ENCODE data around the gene C1QB.
"Not testable (repeated sequence)": the region's sequence is repeated elsewhere in the genome, so short reads cannot be mapped to it uniquely, and the experiment has no call there.

The C1QB gene

DNA sequence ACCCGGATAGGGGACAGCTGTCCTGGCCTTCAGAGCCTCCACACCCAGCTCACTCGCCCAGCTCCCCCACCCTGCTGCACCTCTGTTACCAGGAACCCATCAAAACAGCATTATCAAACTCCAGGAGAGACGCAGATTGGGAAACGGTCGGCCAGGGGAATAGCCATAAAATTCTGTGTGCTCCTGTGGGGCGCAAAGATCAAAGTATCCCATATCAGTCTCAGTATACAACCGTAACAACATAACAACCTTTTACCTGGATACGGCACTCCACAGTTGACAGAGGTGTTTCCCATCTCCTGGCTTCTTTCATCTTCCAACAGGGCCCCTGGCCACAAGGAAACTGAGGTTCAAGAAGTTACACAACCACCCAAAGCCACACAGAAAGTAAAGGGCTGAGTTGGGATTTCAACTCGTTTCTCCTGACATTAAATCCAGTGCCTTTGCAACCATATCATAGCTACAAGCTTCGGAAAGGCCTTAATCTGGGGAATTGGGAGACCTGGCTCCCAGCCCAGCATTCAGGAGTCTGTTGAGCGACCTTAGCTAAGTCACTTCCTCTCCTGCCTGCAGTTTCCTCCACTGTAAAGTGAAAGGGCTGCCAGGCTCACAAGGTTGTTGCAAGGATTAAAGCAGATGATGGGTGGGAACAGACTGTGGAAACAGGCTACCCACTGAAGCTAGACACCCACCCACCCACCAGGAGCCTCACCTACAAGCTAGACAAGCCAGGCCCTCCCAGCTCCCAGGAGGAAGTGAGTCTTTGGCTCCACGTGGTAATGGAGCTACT is 49.5 kb downstream of the C1QB start:
- DNase-seq = no peak

GRCh38 chr1:22704440-22705067 is 51.5 kb downstream of the C1QB start:
- peak; percentile 49 for DNase-seq

GRCh38 chr1:22705586-22705985 is 52.5 kb downstream of the C1QB start:
- no peak for DNase-seq

DNA sequence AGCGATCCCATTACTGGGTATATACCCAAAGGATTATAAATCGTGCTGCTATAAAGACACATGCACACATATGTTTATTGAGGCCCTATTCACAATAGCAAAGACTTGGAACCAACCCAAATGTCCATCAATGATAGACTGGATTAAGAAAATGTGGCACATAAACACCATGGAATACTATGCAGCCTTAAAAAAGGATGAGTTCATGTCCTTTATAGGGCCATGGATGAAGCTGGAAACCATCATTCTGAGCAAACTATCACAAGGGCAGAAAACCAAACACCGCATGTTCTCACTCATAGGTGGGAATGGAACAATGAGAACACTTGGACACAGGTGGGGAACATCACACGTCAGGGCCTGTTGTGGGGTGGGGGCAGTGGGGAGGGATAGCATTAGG is 53.1 kb downstream of the C1QB start:
- not testable (repeated sequence) for DNase-seq

DNA sequence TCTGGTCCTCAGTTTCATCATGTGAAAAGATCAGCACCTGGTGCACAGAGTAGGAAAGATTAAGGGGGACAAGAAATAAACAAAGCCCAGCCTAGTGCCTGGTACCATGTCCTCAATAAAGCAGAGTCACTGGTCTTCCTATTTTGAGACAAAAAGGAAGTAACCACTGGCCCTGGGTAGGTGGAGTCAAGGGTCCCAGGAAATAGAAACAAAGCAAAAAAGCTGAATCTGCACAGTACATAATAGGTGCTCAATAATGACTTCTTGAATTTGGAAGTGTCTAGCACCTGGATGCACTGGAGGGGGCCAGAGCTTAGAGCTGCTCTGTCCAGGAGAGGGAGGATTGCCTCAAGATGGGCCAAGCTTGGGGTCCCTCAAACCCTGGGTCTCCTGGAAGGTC is 55.7 kb downstream of the C1QB start:
- no peak for DNase-seq

DNA sequence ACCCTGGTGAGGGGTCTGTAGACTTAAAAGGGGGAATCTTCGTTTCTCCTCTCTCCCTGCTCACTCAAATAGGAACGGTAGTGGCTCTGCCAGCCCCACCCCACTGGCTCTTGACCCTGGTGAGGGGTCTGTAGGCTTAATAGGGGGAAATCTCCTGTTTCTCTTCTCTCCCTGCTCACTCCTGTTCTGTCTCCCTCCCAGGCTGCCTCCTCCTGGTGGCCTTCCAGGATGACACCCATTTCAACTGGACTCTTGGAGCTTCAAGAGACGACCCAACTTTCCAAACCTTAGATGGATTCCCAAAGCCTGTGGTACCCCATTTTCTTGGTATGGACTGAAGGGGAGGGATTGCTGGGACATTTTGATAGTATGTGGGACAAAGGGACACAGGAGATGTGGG is 56.2 kb downstream of the C1QB start:
- no peak for DNase-seq

DNA sequence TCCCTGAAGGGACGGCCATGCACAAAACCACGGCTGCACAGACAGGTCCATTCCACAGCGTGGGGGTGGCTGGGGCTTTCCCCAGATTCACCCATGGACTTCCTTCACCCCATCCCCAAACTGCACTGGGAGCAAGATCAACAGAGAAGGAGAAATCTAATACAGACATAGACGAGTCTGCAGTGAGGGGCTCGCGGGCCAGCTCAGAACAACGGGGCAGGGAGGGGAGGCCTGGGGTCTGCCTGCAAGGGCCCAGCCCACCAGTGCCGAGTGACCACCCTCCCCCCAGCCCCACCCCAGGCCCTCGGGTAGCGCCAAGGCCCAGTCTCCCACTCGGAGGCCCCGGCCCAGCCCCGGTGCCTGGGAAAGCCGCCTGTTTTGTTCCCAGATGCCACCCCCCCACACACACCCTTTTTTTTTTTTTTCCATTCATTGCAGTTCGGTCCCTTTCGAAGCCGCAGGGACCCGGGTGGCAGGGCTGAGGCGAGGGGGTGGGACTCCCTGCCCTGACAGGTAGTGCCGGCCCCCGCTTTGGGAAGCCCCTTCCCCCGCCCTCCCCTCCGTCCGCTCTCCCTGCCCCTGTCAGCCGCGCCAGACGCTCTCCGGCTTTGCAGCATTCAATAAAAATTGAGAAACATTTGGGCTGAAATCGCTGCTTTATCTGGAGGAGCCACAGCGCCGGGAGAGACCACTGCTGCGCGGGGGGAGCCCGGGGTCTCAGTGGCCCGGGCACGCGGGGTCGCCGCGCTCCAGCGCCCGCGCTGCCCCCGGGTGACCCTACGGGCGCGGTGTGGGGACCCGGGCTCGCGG is 57.1 kb downstream of the C1QB start:
- no peak for DNase-seq

DNA sequence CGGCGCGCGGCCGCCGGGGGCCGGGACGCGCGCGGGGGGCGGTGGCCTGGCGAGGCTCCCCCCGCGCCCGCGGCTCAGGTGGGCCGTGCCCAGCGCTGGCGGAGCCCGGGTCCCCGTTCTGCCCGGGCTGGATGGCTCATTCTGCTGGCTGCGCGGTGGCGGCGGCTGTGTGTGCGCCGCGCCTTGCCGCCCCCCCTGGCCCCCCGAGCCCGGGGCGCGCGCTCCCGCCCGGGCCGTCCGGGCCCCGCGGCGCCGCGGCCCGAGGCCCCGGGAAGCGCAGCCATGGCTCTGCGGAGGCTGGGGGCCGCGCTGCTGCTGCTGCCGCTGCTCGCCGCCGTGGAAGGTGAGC is 57.6 kb downstream of the C1QB start, which contains the start of gene EPHB2:
Gene EPHB2 (plus strand): TSS at position 139 of the 349 bp plus-strand sequence. CDS start 144 bp downstream, at position 283.
- no peak for DNase-seq

DNA sequence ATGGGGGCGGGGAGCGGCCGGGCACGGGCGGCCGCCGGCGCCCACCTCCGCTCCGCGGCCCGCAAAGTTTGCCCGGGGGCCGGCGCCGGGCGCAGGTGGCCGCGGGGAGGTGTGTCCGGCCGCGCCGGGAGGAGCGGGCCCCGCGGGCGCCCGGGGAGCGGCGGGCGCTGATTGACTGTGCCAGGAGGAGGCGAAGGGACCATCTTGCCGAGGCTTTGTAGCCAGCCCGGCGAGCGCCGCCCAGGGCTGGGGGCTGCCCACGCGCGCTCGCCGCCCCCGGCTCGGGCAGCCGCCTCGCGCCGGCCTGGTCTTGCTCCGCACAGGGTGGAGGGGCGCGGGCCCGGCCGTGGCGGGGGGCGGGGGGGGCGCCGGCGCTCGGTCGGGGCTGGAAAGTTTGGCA is 58.0 kb downstream of the C1QB start:
- no peak for DNase-seq

All from activated effector memory CD4-positive, alpha-beta T cell treated with Interleukin-2 at 50 U/mL for 16 hours (primary cell).